KMS-11 (cell line): Measurements from ENCODE around the gene RNF25.

Experiments
- H2AFZ ChIP-seq: fragments of 200-600 bp; sonication (generic); 2 replicates; pipeline ENCODE4 v1.6.1; 2016; ENCODE audit warnings: antibody characterized with exemption, mixed run types, low read depth
- H3K27ac ChIP-seq: fragments of 200-600 bp; sonication (generic); 2 replicates; pipeline ENCODE4 v1.6.1; 2016; ENCODE audit warnings: mild to moderate bottlenecking, mixed run types
- H3K27me3 ChIP-seq: fragments of 200-600 bp; sonication (generic); 2 replicates; pipeline ENCODE4 v1.6.1; 2017; ENCODE audit warnings: mild to moderate bottlenecking, low read depth, mixed run types, moderate library complexity; ENCODE audit not compliant: insufficient read depth
- H3K36me3 ChIP-seq: fragments of 200-600 bp; sonication (generic); 2 replicates; pipeline ENCODE4 v1.6.1; 2017; ENCODE audit warnings: mild to moderate bottlenecking, mixed run types; ENCODE audit not compliant: insufficient read depth
- H3K4me1 ChIP-seq: fragments of 200-600 bp; sonication (generic); 2 replicates; pipeline ENCODE4 v1.6.1; 2016; ENCODE audit warnings: mild to moderate bottlenecking, low read depth, mixed run types; ENCODE audit not compliant: poor library complexity, severe bottlenecking
- H3K4me2 ChIP-seq: fragments of 200-600 bp; sonication (generic); 2 replicates; pipeline ENCODE4 v1.7.0; 2016; ENCODE audit warnings: mild to moderate bottlenecking, mixed run types
- H3K4me3 ChIP-seq: fragments of 200-600 bp; sonication (generic); IDR thresholded peaks from 2 replicates; pipeline ENCODE4 v1.6.1; 2017; ENCODE audit warnings: low read depth, low read length, mixed read lengths; ENCODE audit not compliant: insufficient read depth
- H3K79me2 ChIP-seq: fragments of 200-600 bp; sonication (generic); 2 replicates; pipeline ENCODE4 v1.6.1; 2016; ENCODE audit warnings: low read depth, mixed run types; ENCODE audit not compliant: insufficient read depth
- H3K9ac ChIP-seq: fragments of 200-600 bp; sonication (generic); 2 replicates; pipeline ENCODE4 v1.6.1; 2016; ENCODE audit warnings: mild to moderate bottlenecking, mixed run types
- H4K20me1 ChIP-seq: fragments of 200-600 bp; sonication (generic); 2 replicates; pipeline ENCODE4 v1.6.1; 2016; ENCODE audit warnings: mild to moderate bottlenecking, mixed run types; ENCODE audit not compliant: insufficient read depth
- TF ChIP-seq, protein P1 (sequence below): fragments of 200-600 bp; sonication (generic); conservative IDR thresholded peaks from 2 replicates; pipeline ENCODE4 v1.6.1; 2017; ENCODE audit warnings: low read depth, mild to moderate bottlenecking, antibody characterized with exemption, low read length, moderate library complexity, mixed read lengths

Gene RNF25, protein sequence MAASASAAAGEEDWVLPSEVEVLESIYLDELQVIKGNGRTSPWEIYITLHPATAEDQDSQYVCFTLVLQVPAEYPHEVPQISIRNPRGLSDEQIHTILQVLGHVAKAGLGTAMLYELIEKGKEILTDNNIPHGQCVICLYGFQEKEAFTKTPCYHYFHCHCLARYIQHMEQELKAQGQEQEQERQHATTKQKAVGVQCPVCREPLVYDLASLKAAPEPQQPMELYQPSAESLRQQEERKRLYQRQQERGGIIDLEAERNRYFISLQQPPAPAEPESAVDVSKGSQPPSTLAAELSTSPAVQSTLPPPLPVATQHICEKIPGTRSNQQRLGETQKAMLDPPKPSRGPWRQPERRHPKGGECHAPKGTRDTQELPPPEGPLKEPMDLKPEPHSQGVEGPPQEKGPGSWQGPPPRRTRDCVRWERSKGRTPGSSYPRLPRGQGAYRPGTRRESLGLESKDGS

DNA sequence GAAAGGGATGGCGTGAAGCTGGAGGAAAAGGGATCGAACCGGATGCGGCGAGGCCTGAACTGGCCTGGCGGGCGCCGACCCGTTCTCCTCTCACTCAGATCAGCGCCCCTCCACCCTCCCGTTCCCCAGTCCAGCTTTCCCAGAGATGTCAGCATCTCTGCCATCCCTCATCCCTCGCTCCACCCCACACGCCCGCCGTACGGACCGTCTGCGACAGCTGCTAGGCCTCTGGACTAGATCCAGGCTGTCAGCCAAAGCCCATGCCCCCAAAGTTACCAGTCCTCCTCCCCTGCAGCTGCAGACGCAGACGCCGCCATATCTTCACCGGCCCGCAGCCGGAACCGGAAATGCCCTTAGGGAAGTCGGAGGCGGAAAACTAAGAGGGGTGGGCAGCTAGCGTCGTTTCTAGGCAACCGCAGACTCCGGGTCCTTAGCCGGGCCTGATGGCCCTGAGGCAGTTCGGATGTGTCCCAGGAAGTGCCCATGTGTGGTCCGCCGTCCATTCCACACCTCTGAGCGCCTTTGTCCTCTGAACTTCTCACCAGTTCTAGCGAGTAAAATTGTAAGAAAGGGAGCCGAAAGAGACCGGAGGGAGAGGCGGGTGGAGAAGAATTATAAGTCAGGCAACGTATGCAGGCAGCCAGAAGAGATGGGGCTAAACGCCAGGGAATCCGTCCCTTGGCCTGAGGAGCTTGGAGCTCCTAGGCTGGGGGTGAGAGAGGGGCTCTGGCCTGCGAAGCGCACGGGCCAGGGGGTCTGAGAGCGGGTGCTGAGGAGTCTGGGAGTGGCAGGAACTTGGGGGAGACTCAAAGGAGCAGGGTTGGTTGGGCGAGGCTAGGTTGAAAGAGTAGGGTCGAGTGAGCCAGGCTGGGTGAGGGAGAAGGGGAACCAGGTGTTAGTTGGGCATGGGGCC, at the start of gene RNF25, which contains the start of gene STK36:
Gene RNF25, minus strand, starts transcription at position 349 of the 913 bp plus-strand sequence. Its CDS starts 32 bp downstream, at position 317.
Gene STK36, plus strand, starts transcription at position 433 of the 913 bp plus-strand sequence. CDS start 744 bp downstream, outside the sequence.
- peaks cover 14% of the 10 kb centered on the region for H3K4me1 ChIP-seq

DNA sequence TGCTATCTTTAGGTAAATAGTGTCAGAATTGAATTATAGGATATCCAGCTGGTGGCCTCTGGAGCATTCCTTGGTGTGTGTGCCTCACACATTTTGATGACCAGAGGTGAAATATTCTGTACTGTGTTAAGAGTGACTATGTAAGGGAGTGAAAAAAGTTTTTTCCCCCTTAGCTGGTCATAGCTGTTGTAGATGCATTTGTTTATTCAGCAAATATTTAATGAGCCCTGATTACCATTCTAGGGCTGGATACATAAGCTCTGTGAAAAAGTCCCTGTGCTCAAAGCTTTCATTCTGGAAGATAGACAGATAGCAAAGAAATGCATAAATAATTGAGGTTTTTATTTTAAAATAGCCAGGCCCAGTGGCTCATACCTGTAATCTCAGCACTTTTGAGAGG, 49.7 kb upstream of the RNF25 start:
- Histone ChIP-seq H3K36me3 (no peaks in the 10 kb centered on the region; the same call in 1 of the 2 replicates), H3K79me2 (peaks cover 59% of the 10 kb centered on the region), H4K20me1 (no peaks in the 10 kb centered on the region), H3K4me1 (peaks cover 61% of the 10 kb centered on the region), H3K27me3 (no peaks in the 10 kb centered on the region), H2AFZ (no peak overlapping the region), H3K4me3 (no peak overlapping the region), H3K9ac (no peak overlapping the region), H3K4me2 (peak overlapping the region; percentile 6; the same call in 1 of the 2 replicates), H3K27ac (peak overlapping the region; percentile 28; the same call in 1 of the 2 replicates)
- TF ChIP-seq, protein P1, sequence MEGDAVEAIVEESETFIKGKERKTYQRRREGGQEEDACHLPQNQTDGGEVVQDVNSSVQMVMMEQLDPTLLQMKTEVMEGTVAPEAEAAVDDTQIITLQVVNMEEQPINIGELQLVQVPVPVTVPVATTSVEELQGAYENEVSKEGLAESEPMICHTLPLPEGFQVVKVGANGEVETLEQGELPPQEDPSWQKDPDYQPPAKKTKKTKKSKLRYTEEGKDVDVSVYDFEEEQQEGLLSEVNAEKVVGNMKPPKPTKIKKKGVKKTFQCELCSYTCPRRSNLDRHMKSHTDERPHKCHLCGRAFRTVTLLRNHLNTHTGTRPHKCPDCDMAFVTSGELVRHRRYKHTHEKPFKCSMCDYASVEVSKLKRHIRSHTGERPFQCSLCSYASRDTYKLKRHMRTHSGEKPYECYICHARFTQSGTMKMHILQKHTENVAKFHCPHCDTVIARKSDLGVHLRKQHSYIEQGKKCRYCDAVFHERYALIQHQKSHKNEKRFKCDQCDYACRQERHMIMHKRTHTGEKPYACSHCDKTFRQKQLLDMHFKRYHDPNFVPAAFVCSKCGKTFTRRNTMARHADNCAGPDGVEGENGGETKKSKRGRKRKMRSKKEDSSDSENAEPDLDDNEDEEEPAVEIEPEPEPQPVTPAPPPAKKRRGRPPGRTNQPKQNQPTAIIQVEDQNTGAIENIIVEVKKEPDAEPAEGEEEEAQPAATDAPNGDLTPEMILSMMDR, result no peak

More for the DNA sequence above, at the start of gene RNF25, which contains the start of gene STK36:
- H2AFZ ChIP-seq, result peak within 1 kb of the TSS; percentile 96
- peak within 1 kb of the TSS; percentile 95 for H3K4me3 ChIP-seq
- peak within 1 kb of the TSS; percentile 91 for H3K4me2 ChIP-seq
- no peaks in the 10 kb centered on the region; the same call in 1 of the 2 replicates for H4K20me1 ChIP-seq
- H3K27me3 ChIP-seq, result no peaks in the 10 kb centered on the region
- TF ChIP-seq, protein P1, result no peak
- H3K9ac ChIP-seq, result peak within 1 kb of the TSS; percentile 60
- 0 out of 2 replicates have a peak, but pooled peaks cover 3% of the 10 kb centered on the region for H3K36me3 ChIP-seq
- H3K79me2 ChIP-seq, result peaks cover 11% of the 10 kb centered on the region
- peak within 1 kb of the TSS; percentile 53 for H3K27ac ChIP-seq

DNA sequence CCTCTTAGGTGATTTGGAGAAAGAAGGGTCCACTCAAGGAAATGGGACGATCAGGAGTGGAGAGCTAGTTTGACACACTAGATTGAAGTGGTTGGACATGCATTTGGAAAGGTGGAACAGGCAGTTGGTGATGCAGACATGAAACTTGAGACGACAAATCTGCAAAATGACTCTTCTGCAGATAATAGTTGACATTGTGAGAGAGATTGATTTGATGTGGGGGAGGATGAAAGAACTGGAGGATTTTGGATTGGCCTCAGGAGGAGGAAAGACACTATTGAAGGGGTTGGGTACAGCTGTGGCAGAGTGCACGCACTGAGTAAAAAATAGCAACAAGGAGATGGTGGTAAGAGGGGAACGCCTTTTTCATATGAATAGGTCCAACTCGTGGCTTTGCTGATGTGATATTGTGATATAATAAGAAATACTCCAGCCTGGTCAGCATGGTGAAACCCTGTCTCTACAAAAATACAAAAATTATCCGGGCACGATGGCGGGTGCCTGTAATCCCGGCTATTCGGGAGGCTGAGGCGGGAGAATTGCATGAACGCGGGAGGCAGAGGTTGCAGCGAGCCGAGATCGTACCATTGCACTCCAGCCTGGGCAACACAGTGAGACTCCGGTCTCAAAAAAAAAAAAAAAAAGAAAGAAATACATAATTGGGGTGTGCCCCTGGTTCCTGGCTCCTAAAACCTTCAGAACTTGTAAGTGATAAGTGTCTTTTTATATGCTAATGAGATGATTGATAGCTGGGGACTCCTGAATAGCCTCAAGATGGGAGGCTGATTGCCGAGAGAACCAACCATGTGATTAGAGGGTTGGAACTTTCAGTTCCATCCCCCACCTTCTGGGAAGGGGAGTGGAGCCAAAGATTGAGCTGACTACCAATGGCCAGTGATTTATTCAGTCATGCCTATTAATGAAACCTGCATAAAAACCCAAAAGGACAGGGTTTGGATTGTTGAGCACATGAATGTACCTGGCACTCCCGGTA, 48.5 kb upstream of the RNF25 start:
- Histone ChIP-seq H3K4me3 (no peak overlapping the region), H3K4me1 (peaks cover 61% of the 10 kb centered on the region), H3K27me3 (no peaks in the 10 kb centered on the region), H2AFZ (no peak overlapping the region), H4K20me1 (no peaks in the 10 kb centered on the region), H3K27ac (no peak overlapping the region), H3K79me2 (peaks cover 50% of the 10 kb centered on the region), H3K36me3 (no peaks in the 10 kb centered on the region), H3K4me2 (no peak overlapping the region), H3K9ac (no peak overlapping the region)
- TF ChIP-seq, protein P1, result no peak
